ENCODE data around the gene TSEN2.

GRCh38 chr3:12561397-12561796 lies 77.1 kb downstream of the TSEN2 start:
- TF ChIP-seq, protein P1, sequence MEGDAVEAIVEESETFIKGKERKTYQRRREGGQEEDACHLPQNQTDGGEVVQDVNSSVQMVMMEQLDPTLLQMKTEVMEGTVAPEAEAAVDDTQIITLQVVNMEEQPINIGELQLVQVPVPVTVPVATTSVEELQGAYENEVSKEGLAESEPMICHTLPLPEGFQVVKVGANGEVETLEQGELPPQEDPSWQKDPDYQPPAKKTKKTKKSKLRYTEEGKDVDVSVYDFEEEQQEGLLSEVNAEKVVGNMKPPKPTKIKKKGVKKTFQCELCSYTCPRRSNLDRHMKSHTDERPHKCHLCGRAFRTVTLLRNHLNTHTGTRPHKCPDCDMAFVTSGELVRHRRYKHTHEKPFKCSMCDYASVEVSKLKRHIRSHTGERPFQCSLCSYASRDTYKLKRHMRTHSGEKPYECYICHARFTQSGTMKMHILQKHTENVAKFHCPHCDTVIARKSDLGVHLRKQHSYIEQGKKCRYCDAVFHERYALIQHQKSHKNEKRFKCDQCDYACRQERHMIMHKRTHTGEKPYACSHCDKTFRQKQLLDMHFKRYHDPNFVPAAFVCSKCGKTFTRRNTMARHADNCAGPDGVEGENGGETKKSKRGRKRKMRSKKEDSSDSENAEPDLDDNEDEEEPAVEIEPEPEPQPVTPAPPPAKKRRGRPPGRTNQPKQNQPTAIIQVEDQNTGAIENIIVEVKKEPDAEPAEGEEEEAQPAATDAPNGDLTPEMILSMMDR (IDR thresholded peaks at IDR 0.05) = no peak
- TF ChIP-seq REST (IDR thresholded peaks at IDR 0.05; ENCODE audit: insufficient read depth in 1 of 2, low read depth in 2 of 2, low read length in 1 of 2) (no peak), TCF7L2 (IDR thresholded peaks at IDR 0.05; ENCODE audit: low read depth, low read length) (no peak)
